Measurements from ENCODE around the gene VPS8. TPM values are rescaled to one million over a fixed set of nuclear protein-coding genes. Genes with fewer than 3 reads are reported as not detected.

The VPS8 gene
- total RNA-seq, 2 experiments from 2014 or later = 30.2 to 33.3 TPM

DNA sequence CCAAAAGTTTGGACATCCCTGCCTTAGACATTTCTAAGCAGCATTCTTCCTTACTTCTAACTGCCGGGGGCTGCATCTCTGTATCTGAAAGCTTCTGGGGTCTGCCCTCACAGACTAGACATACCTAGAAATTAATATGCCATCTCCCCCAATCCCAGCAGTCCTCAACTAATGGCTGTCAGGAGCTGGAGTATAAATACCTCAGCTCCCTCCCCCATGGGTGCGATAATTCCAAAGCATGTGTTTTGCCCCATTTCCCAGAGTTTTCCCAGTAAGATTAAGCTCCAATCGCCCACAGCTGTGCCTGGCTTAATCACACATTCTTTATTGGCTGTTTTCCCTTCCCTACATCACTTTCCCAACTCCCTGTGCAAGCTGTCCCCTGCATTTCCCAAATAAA is 13.8 kb upstream of the VPS8 start:
- Mint-ChIP-seq H3K36me3 (ENCODE audit: low read depth) (no peaks in the 10 kb centered on the region), H3K4me3 (no peak overlapping the region), H3K27me3 (peaks cover 17% of the 10 kb centered on the region), H3K4me1 (ENCODE audit: low read depth) (no peaks in the 10 kb centered on the region), H3K9me3 (no peaks in the 10 kb centered on the region), H3K27ac (no peak overlapping the region)
- ATAC-seq (no peak), DNase-seq (no peak)
- ChIA-PET POLR2A (no interaction called here), CTCF (interaction anchor here (0.8 to 2.2 kb wide), 3 partner anchors 10 to 237 kb away, joined by 3 to 6 read pairs (median 6); partner anchors contain the start of gene EPHB3)
- intact Hi-C loops (cut with micrococcal nuclease) = no loop called here
- TF ChIP-seq, protein P1, sequence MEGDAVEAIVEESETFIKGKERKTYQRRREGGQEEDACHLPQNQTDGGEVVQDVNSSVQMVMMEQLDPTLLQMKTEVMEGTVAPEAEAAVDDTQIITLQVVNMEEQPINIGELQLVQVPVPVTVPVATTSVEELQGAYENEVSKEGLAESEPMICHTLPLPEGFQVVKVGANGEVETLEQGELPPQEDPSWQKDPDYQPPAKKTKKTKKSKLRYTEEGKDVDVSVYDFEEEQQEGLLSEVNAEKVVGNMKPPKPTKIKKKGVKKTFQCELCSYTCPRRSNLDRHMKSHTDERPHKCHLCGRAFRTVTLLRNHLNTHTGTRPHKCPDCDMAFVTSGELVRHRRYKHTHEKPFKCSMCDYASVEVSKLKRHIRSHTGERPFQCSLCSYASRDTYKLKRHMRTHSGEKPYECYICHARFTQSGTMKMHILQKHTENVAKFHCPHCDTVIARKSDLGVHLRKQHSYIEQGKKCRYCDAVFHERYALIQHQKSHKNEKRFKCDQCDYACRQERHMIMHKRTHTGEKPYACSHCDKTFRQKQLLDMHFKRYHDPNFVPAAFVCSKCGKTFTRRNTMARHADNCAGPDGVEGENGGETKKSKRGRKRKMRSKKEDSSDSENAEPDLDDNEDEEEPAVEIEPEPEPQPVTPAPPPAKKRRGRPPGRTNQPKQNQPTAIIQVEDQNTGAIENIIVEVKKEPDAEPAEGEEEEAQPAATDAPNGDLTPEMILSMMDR (IDR thresholded peaks at IDR 0.05) = no peak

DNA sequence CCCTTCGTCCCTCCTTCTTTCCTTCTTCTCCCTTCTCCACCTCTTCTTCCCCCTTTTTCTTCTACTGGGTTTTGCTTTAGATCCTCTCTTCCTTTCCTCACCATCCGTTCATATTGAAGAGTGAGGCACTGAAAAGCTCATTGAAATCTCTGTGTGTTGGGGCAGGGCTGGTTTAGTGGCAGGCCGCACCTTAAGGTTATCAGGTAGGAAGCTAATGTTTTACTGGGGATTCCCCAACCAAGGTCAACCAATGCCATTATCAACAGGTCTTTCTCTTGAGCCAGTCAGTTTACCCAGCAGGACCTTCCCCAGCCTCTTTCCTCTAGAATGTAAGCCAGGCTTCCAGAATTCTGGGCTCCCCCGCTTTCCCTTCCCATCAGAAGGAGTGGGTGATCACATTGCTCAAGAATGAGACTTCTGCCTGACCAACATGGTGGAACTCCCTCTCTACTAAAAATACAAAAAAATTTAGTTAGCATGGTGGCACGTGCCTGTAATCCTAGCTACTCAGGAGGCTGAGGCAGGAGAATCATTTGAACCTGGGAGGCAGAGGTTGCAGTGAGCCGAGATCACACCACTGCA is 11.5 kb upstream of the VPS8 start:
- POLR2A ChIA-PET = interaction anchor here (1.0 kb wide), 1 partner anchor 20 kb away, joined by 3 read pairs; no protein-coding TSS in a partner anchor
- Mint-ChIP-seq H3K4me1 (ENCODE audit: low read depth) (no peaks in the 10 kb centered on the region), H3K36me3 (ENCODE audit: low read depth) (no peaks in the 10 kb centered on the region), H3K27ac (no peak overlapping the region), H3K9me3 (no peaks in the 10 kb centered on the region), H3K4me3 (no peak overlapping the region), H3K27me3 (peaks cover 17% of the 10 kb centered on the region)
- ATAC-seq (no peak), DNase-seq (no peak)
- intact Hi-C loops (cut with micrococcal nuclease) = no loop called here
- CTCF ChIA-PET = interaction anchor here (1.6 to 2.4 kb wide), 2 partner anchors 10 to 239 kb away, joined by 5 to 8 read pairs; partner anchors contain the start of gene EPHB3
- TF ChIP-seq, protein P1 (IDR thresholded peaks at IDR 0.05) = no peak

DNA sequence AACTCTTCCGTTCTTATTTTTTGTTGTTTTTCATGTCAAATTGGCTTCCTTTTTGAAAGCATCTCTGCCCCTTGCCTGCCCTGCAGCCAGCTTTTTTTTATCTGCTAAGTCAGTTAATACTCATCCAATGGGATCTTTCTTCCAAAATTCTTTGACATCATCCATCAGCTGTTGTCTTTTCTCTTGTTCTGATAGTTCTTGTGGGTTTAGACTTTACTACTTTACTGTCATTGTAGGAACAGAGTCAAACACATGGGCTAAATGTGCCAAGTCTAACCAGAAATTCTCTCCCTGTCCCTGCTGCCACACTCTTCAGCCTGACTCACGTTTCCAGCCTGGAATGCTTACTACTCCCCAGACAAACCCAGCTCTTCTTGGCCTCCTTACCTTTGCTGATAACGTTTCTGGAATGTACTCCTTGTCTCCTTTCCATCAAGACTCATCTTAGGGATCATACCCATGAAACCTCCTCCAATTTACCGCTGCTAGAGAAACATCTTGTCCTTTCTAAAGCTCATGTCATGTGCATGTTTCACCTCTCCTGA is 10.7 kb upstream of the VPS8 start:
- Mint-ChIP-seq H3K4me3 (no peak overlapping the region), H3K27ac (no peak overlapping the region), H3K27me3 (peaks cover 17% of the 10 kb centered on the region), H3K36me3 (ENCODE audit: low read depth) (no peaks in the 10 kb centered on the region), H3K9me3 (no peaks in the 10 kb centered on the region), H3K4me1 (ENCODE audit: low read depth) (no peaks in the 10 kb centered on the region)
- ChIA-PET CTCF (interaction anchor here (1.6 to 2.4 kb wide), 3 partner anchors 9 to 240 kb away, joined by 5 to 8 read pairs (median 5); partner anchors contain the start of gene EPHB3), POLR2A (interaction anchor here (0.7 to 1.0 kb wide), 2 partner anchors 16 to 20 kb away, joined by 3 to 4 read pairs; no protein-coding TSS in a partner anchor)
- TF ChIP-seq, protein P1 (IDR thresholded peaks at IDR 0.05) = no peak
- no peak for DNase-seq
- ATAC-seq = no peak
- intact Hi-C loops (cut with micrococcal nuclease) = no loop called here

DNA sequence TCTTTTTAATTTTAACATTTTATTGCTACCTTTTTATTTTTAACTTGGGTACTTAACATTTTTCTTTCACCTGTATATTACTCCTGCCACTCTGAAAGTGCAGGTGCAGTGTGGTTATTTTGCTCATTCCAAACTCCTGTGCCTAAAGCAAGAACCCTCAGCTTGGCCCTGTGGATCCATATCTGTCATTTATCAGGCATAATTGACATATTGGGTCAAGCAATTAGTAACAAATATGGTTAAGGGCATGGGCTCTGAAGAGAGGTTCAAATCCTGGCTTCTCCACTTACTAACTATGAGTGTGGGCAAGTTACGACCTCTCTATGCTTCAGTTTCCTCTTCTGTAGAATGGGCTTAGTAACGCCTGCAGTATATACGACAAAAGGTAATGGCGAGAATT is 9.8 kb upstream of the VPS8 start:
- DNase-seq (no peak), ATAC-seq (no peak)
- ChIA-PET CTCF (interaction anchor here (1.4 to 2.5 kb wide), 5 partner anchors 8 to 241 kb away, joined by 3 to 13 read pairs (median 5); partner anchors contain the start of gene EPHB3), POLR2A (no interaction called here)
- Mint-ChIP-seq H3K9me3 (no peaks in the 10 kb centered on the region), H3K36me3 (ENCODE audit: low read depth) (no peaks in the 10 kb centered on the region), H3K27ac (no peak overlapping the region), H3K4me1 (ENCODE audit: low read depth) (no peaks in the 10 kb centered on the region), H3K27me3 (peaks cover 17% of the 10 kb centered on the region), H3K4me3 (no peak overlapping the region)
- intact Hi-C loops (cut with micrococcal nuclease) = no loop called here
- TF ChIP-seq, protein P1 (IDR thresholded peaks at IDR 0.05) = no peak

DNA sequence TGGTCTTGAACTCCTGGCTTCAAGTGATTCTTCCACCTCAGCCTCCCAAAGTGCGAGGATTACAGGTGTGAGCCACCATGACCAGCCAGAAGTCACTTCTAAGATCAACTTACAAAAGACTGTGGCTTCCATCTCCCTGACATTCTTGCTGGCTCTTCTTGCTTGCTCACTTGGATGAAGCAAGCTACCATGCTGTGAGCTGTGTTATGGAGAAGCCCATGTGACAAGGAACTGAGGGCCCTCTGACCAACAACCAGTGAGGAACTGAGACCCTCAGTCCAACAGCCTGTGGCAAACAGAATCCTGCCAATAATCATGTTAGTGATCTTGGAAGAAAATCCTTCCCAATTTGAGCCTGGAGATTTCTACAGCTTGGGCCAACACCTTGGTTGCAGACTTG is 7.2 kb upstream of the VPS8 start:
- Mint-ChIP-seq H3K27ac (no peak overlapping the region), H3K9me3 (no peaks in the 10 kb centered on the region), H3K36me3 (ENCODE audit: low read depth) (no peaks in the 10 kb centered on the region), H3K27me3 (peaks cover 12% of the 10 kb centered on the region), H3K4me3 (no peak overlapping the region), H3K4me1 (ENCODE audit: low read depth) (peaks cover 3% of the 10 kb centered on the region)
- no peak for ATAC-seq
- TF ChIP-seq, protein P1 (IDR thresholded peaks at IDR 0.05) = no peak
- no peak for DNase-seq
- intact Hi-C loops (cut with micrococcal nuclease) = no loop called here
- CTCF ChIA-PET = interaction anchor here (0.7 to 2.5 kb wide), 6 partner anchors 10 to 291 kb away, joined by 3 to 17 read pairs (median 8); no protein-coding TSS in a partner anchor
- POLR2A ChIA-PET = no interaction called here

Measured in activated CD8-positive, alpha-beta T cell treated with anti-CD3 and anti-CD28 coated beads for 36 hours (primary cell).